ENCODE results near the gene MCCC2.

GRCh38 chr5:71662381-71662780, 75.2 kb downstream of the MCCC2 start:
- TF ChIP-seq CTCF (conservative IDR thresholded peaks at IDR 0.05; ENCODE audit: low read depth in 2 of 2), result no peak
- TF ChIP-seq EZH2phosphoT487 (IDR thresholded peaks at IDR 0.05; ENCODE audit: unreplicated experiment), result no peak
- TF ChIP-seq EZH2 (IDR thresholded peaks at IDR 0.05; ENCODE audit: low read depth, unreplicated experiment), result no peak
- TF ChIP-seq ZNF114 (CRISPR knock-in tag; IDR thresholded peaks at IDR 0.05), result no peak
- TF ChIP-seq REST (IDR thresholded peaks at IDR 0.05; ENCODE audit: unreplicated experiment), result no peak
- no peak for TF ChIP-seq POLR2AphosphoS5 (IDR thresholded peaks at IDR 0.05; ENCODE audit: low read depth)
- TF ChIP-seq ETS1 (IDR thresholded peaks at IDR 0.05), result no peak
- no peak for TF ChIP-seq JUNB (IDR thresholded peaks at IDR 0.05; ENCODE audit: unreplicated experiment)
- no peak for TF ChIP-seq NANOG (IDR thresholded peaks at IDR 0.05; ENCODE audit: borderline replicate concordance)

Data from GM23338 (cell line).